Glutamatergic neuron (in vitro differentiated cells): ENCODE results near the gene RAB34. TPM values are rescaled to one million over a fixed set of nuclear protein-coding genes. Genes with fewer than 3 reads are reported as not detected.
"Not testable (repeated sequence)": the region's sequence is repeated elsewhere in the genome, so short reads cannot be mapped to it uniquely, and the experiment has no call there.

Experiments used
- DNase-seq: peaks from one replicate; pipeline ENCODE4 v3.0.0; 2022
- H3K27ac Mint-ChIP-seq: one replicate; pipeline ENCODE4 v1.8.0; 2020; ENCODE audit warnings: mild to moderate bottlenecking, mixed read lengths, inconsistent platforms; ENCODE audit not compliant: unreplicated experiment
- H3K27me3 Mint-ChIP-seq: one replicate; pipeline ENCODE4 v1.8.0; 2020; ENCODE audit warnings: mild to moderate bottlenecking, moderate library complexity, mixed read lengths, inconsistent platforms; ENCODE audit not compliant: unreplicated experiment
- H3K36me3 Mint-ChIP-seq: one replicate; pipeline ENCODE4 v1.8.0; 2020; ENCODE audit warnings: mild to moderate bottlenecking, mixed read lengths, inconsistent platforms; ENCODE audit not compliant: unreplicated experiment
- H3K4me1 Mint-ChIP-seq: one replicate; pipeline ENCODE4 v1.8.0; 2020; ENCODE audit warnings: mild to moderate bottlenecking, low read depth, mixed read lengths, inconsistent platforms; ENCODE audit not compliant: unreplicated experiment
- H3K4me3 Mint-ChIP-seq: one replicate; pipeline ENCODE4 v1.8.0; 2020; ENCODE audit warnings: mild to moderate bottlenecking, mixed read lengths, inconsistent platforms; ENCODE audit not compliant: unreplicated experiment
- H3K9me3 Mint-ChIP-seq: one replicate; pipeline ENCODE4 v1.8.0; 2020; ENCODE audit warnings: mild to moderate bottlenecking, moderate library complexity, mixed read lengths, inconsistent platforms; ENCODE audit not compliant: unreplicated experiment
- total RNA-seq: library from RNA; stranded (reverse); fragmentation: NEBNext Ultra II Directional; extraction: Animal tissue kit (Norgen Biotek cat#: 25700); gene quantifications from one replicate; pipeline ENCODE4 v1.2.1, GENCODE V29; 2021; ENCODE audit not compliant: unreplicated experiment
- TF ChIP-seq, protein P1 (sequence below): fragments of 200-600 bp; sonication (generic); IDR thresholded peaks from one replicate; pipeline ENCODE4 v1.5.0; 2021; ENCODE audit not compliant: partially characterized antibody, unreplicated experiment

RAB34 gene
- total RNA-seq, 1 donor from 2014 or later = 54.3 TPM

DNA sequence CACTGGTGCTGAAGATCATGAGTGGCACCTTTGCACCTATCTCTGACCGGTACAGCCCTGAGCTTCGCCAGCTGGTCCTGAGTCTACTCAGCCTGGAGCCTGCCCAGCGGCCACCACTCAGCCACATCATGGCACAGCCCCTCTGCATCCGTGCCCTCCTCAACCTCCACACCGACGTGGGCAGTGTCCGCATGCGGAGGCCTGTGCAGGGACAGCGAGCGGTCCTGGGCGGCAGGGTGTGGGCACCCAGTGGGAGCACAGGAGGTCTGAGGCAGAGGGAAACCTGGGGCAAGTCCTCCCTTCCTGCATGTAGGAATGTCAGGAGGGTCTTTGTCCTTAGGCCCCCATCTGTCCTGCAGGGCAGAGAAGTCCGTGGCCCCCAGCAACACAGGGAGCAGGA, 19.6 kb upstream of the RAB34 start:
- Mint-ChIP-seq H3K4me1 (peaks cover 11% of the 10 kb centered on the region), H3K9me3 (peaks cover 7% of the 10 kb centered on the region), H3K27me3 (peaks cover 2% of the 10 kb centered on the region), H3K27ac (no peak overlapping the region), H3K4me3 (no peak overlapping the region), H3K36me3 (peaks cover 4% of the 10 kb centered on the region)
- DNase-seq = no peak
- TF ChIP-seq, protein P1, sequence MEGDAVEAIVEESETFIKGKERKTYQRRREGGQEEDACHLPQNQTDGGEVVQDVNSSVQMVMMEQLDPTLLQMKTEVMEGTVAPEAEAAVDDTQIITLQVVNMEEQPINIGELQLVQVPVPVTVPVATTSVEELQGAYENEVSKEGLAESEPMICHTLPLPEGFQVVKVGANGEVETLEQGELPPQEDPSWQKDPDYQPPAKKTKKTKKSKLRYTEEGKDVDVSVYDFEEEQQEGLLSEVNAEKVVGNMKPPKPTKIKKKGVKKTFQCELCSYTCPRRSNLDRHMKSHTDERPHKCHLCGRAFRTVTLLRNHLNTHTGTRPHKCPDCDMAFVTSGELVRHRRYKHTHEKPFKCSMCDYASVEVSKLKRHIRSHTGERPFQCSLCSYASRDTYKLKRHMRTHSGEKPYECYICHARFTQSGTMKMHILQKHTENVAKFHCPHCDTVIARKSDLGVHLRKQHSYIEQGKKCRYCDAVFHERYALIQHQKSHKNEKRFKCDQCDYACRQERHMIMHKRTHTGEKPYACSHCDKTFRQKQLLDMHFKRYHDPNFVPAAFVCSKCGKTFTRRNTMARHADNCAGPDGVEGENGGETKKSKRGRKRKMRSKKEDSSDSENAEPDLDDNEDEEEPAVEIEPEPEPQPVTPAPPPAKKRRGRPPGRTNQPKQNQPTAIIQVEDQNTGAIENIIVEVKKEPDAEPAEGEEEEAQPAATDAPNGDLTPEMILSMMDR = no peak

DNA sequence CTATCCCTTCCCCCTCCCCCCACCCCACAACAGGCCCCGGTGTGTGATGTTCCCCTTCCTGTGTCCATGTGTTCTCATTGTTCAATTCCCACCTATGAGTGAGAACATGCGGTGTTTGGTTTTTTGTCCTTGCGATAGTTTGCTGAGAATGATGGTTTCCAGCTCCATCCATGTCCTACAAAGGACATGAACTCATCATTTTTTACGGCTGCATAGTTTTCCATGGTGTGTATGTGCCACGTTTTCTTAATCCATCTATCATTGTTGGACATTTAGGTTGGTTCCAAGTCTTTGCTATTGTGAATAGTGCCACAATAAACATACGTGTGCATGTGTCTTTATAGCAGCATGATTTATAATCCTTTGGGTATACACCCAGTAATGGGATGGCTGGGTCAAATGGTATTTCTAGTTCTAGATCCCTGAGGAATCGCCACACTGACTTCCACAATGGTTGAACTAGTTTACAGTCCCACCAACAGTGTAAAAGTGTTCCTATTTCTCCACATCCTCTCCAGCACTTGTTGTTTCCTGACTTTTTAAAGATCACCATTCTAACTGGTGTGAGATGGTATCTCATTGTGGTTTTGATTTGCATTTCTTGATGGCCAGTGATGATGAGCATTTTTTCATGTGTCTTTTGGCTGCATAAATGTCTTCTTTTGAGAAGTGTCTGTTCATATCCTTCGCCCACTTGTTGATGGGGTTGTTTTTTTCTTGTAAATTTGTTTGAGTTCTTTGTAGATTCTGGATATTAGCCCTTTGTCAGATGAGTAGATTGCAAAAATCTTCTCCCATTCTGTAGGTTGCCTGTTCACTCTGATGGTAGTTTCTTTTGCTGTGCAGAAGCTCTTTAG, 18.5 kb upstream of the RAB34 start:
- not testable (repeated sequence) for H3K36me3 Mint-ChIP-seq, DNase-seq, H3K4me1 Mint-ChIP-seq, H3K27me3 Mint-ChIP-seq, H3K9me3 Mint-ChIP-seq, H3K27ac Mint-ChIP-seq, H3K4me3 Mint-ChIP-seq

DNA sequence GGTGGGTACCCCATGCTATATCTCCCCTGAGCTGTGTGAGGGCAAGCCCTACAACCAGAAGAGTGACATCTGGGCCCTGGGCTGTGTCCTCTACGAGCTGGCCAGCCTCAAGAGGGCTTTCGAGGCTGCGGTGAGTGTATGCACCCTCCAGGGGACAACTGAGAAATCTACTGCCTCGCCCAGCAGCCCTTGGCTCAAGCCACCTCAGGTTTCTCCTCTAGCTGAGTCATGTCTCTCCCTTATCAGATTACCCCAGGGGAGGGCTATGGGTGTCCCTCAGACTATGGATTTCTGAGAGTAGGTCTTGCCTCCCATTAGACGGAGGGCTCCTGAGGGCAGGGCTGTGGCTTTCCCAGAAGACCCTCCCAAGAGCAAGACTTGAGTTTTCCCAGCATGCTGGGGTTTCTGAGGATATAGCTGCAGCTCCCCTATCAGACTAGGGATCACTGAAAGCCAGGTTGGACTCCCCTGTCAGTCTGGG, 17.6 kb upstream of the RAB34 start:
- H3K27ac Mint-ChIP-seq = no peak overlapping the region
- TF ChIP-seq, protein P1 = no peak
- H3K4me3 Mint-ChIP-seq = no peak overlapping the region
- H3K36me3 Mint-ChIP-seq = peaks cover 4% of the 10 kb centered on the region
- H3K9me3 Mint-ChIP-seq = peaks cover 7% of the 10 kb centered on the region
- peaks cover 2% of the 10 kb centered on the region for H3K27me3 Mint-ChIP-seq
- peaks cover 2% of the 10 kb centered on the region for H3K4me1 Mint-ChIP-seq
- DNase-seq = no peak

DNA sequence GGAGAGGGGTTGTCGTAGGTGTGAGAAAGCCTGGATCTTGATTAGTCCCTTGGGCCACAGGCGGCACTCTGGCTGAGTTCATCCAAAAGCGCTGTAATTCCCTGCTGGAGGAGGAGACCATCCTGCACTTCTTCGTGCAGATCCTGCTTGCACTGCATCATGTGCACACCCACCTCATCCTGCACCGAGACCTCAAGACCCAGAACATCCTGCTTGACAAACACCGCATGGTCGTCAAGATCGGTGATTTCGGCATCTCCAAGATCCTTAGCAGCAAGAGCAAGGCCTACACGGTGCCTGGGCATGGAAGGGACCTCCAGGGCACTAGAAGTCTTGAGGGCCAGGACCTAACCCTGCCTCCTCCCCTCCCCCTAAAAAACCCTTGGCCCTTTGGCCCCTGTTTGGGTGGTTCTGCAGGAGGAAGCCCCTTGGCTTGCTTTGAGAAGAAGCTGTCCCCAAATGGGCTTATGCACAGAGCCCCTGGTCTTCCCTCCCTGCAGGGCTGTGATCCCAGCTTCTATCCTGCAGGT, 17.1 kb upstream of the RAB34 start:
- TF ChIP-seq, protein P1 = no peak
- H3K27me3 Mint-ChIP-seq = peaks cover 1% of the 10 kb centered on the region
- no peak for DNase-seq

DNA sequence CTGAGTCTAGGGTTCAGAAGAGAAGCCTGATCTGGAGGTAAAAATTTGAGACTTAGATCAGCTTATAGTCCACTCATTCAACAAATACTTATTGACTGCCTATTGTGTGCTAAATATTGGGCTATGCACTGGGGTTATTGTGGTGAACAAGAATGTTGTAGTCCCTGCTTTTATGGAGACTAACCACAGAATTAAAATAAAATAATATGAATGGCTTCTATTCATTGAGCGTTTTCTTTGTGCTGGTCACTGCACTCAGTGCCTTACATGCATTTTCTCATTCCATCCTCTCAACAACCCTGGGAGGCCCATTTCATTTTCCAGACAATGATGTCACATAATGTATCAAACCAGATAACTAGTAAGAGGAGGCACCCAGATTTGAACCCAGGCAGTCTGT, 15.7 kb upstream of the RAB34 start:
- DNase-seq = no peak
- peaks cover 4% of the 10 kb centered on the region for H3K36me3 Mint-ChIP-seq
- H3K27me3 Mint-ChIP-seq = peaks cover 2% of the 10 kb centered on the region
- H3K27ac Mint-ChIP-seq = no peak overlapping the region
- TF ChIP-seq, protein P1 = no peak
- no peak overlapping the region for H3K4me3 Mint-ChIP-seq
- peaks cover 2% of the 10 kb centered on the region for H3K4me1 Mint-ChIP-seq
- peaks cover 9% of the 10 kb centered on the region for H3K9me3 Mint-ChIP-seq

More for the DNA sequence above, 17.1 kb upstream of the RAB34 start:
- no peak overlapping the region for H3K27ac Mint-ChIP-seq
- peaks cover 2% of the 10 kb centered on the region for H3K4me1 Mint-ChIP-seq
- H3K4me3 Mint-ChIP-seq = no peak overlapping the region
- peaks cover 4% of the 10 kb centered on the region for H3K36me3 Mint-ChIP-seq
- H3K9me3 Mint-ChIP-seq = peaks cover 8% of the 10 kb centered on the region
